OCI-LY3 (cell line): Measurements from ENCODE around the gene XYLT2.

Source experiments
- H2AFZ ChIP-seq: fragments of 200-600, 300-600 bp; shearing (Covaris generic); 2 replicates; pipeline ENCODE4 v1.6.0; 2014; ENCODE audit warnings: antibody characterized with exemption, low read depth, low read length
- H3K27ac ChIP-seq: fragments of 200-600, 300-600 bp; sonication (generic); 2 replicates; pipeline ENCODE4 v1.5.1; 2014; ENCODE audit warnings: mild to moderate bottlenecking, low read length, moderate library complexity, mixed read lengths
- H3K27me3 ChIP-seq: fragments of 200-600, 300-600 bp; sonication (generic); 2 replicates; pipeline ENCODE4 v1.6.1; 2014; ENCODE audit warnings: low read depth, low read length, mixed read lengths
- H3K36me3 ChIP-seq: fragments of 200-600, 300-600 bp; sonication (generic); replicated peaks from 2 replicates; pipeline ENCODE3; 2014; ENCODE audit warnings: low read depth, low read length, mixed read lengths
- H3K4me1 ChIP-seq: fragments of 300-600, 200-600 bp; sonication (generic); 2 replicates; pipeline ENCODE4 v1.6.1; 2014; ENCODE audit warnings: low read length, mixed read lengths
- H3K4me2 ChIP-seq: fragments of 200-600, 300-600 bp; sonication (generic); 2 replicates; pipeline ENCODE4 v1.6.1; 2014; ENCODE audit warnings: low read length, mixed read lengths
- H3K4me3 ChIP-seq: fragments of 300-600, 200-600 bp; sonication (generic); 2 replicates; pipeline ENCODE4 v1.5.1; 2014; ENCODE audit warnings: antibody characterized with exemption, mild to moderate bottlenecking, low read length, moderate library complexity
- H3K79me2 ChIP-seq: fragments of 300-600, 200-600 bp; shearing (Covaris generic); 2 replicates; pipeline ENCODE4 v1.6.1; 2014; ENCODE audit warnings: mild to moderate bottlenecking, low read length, mixed read lengths
- H3K9ac ChIP-seq: fragments of 300-600, 200-600 bp; shearing (Covaris generic); 2 replicates; pipeline ENCODE4 v1.6.0; 2014; ENCODE audit warnings: mild to moderate bottlenecking, low read length, moderate library complexity
- H3K9me3 ChIP-seq: fragments of 200-600, 300-600 bp; shearing (Covaris generic); 2 replicates; pipeline ENCODE4 v1.6.1; 2014; ENCODE audit warnings: low read length, mixed read lengths; ENCODE audit not compliant: insufficient read depth
- H4K20me1 ChIP-seq: fragments of 200-600, 300-600 bp; sonication (generic); 2 replicates; pipeline ENCODE4 v1.6.1; 2016; ENCODE audit warnings: low read length, mixed read lengths; ENCODE audit not compliant: insufficient read depth
- CTCF ChIP-seq: fragments of 200-600, 300-600 bp; sonication (generic); IDR thresholded peaks from 2 replicates; pipeline ENCODE4 v1.5.1; 2014; ENCODE audit warnings: antibody characterized with exemption, low read length, low read depth
- EZH2phosphoT487 ChIP-seq: fragments of 200-600 bp; shearing (Covaris generic); IDR thresholded peaks from 2 replicates; pipeline ENCODE4 v1.6.1; 2018; ENCODE audit warnings: antibody characterized with exemption, mixed run types, low read depth

The XYLT2 gene

GRCh38 chr17:50361561-50362480 lies 15.9 kb downstream of the XYLT2 start:
- no peak overlapping the region for H3K27ac ChIP-seq

GRCh38 chr17:50362661-50363060 lies 16.7 kb downstream of the XYLT2 start:
- H3K79me2 ChIP-seq = no peaks in the 10 kb centered on the region
- H3K9me3 ChIP-seq = no peaks in the 10 kb centered on the region
- H4K20me1 ChIP-seq = no peaks in the 10 kb centered on the region; the same call in 1 of the 2 replicates
- no peaks in the 10 kb centered on the region for H3K27me3 ChIP-seq
- no peak overlapping the region for H3K4me2 ChIP-seq
- H3K4me3 ChIP-seq = no peak overlapping the region
- peaks cover 3% of the 10 kb centered on the region; the same call in 1 of the 2 replicates for H3K4me1 ChIP-seq
- no peak overlapping the region for H3K9ac ChIP-seq
- peaks cover 24% of the 10 kb centered on the region for H3K36me3 ChIP-seq
- no peak for TF ChIP-seq CTCF
- no peak overlapping the region for H3K27ac ChIP-seq
- H2AFZ ChIP-seq = no peak overlapping the region

More at GRCh38 chr17:50361561-50362480, 15.9 kb downstream of the XYLT2 start:
- Histone ChIP-seq H3K4me2 (no peak overlapping the region), H3K4me3 (no peak overlapping the region), H3K4me1 (peaks cover 3% of the 10 kb centered on the region; the same call in 1 of the 2 replicates), H2AFZ (no peak overlapping the region), H4K20me1 (no peaks in the 10 kb centered on the region; the same call in 1 of the 2 replicates), H3K9ac (no peak overlapping the region), H3K27me3 (no peaks in the 10 kb centered on the region), H3K9me3 (no peaks in the 10 kb centered on the region), H3K36me3 (peaks cover 24% of the 10 kb centered on the region), H3K79me2 (no peaks in the 10 kb centered on the region)
- TF ChIP-seq CTCF = peak; percentile 73
- TF ChIP-seq EZH2phosphoT487 = no peak

- Histone ChIP-seq H3K27me3 (no peaks in the 10 kb centered on the region), H3K4me1 (peaks cover 3% of the 10 kb centered on the region; the same call in 1 of the 2 replicates), H3K4me2 (no peak overlapping the region), H3K36me3 (peaks cover 30% of the 10 kb centered on the region), H3K27ac (no peak overlapping the region), H3K79me2 (no peaks in the 10 kb centered on the region), H3K9me3 (no peaks in the 10 kb centered on the region), H3K9ac (no peak overlapping the region), H3K4me3 (no peak overlapping the region), H4K20me1 (no peaks in the 10 kb centered on the region; the same call in 1 of the 2 replicates), H2AFZ (no peak overlapping the region)
- no peak for TF ChIP-seq CTCF
- TF ChIP-seq EZH2phosphoT487 = no peak
Measured at GRCh38 chr17:50363217-50364060, 17.5 kb downstream of the XYLT2 start.

GRCh38 chr17:50364061-50364458 lies 18.1 kb downstream of the XYLT2 start:
- H3K4me3 ChIP-seq = no peak overlapping the region
- H4K20me1 ChIP-seq = no peaks in the 10 kb centered on the region; the same call in 1 of the 2 replicates
- no peaks in the 10 kb centered on the region for H3K79me2 ChIP-seq
- H3K27ac ChIP-seq = no peak overlapping the region
- no peak overlapping the region for H3K9ac ChIP-seq
- H3K4me1 ChIP-seq = peaks cover 3% of the 10 kb centered on the region; the same call in 1 of the 2 replicates
- TF ChIP-seq EZH2phosphoT487 (no peak), CTCF (no peak)
- no peaks in the 10 kb centered on the region for H3K9me3 ChIP-seq
- H3K36me3 ChIP-seq = peaks cover 30% of the 10 kb centered on the region
- no peak overlapping the region for H3K4me2 ChIP-seq
- no peak overlapping the region for H2AFZ ChIP-seq
- no peaks in the 10 kb centered on the region for H3K27me3 ChIP-seq
